Measurements from ENCODE around the gene DIRAS1.

DNA sequence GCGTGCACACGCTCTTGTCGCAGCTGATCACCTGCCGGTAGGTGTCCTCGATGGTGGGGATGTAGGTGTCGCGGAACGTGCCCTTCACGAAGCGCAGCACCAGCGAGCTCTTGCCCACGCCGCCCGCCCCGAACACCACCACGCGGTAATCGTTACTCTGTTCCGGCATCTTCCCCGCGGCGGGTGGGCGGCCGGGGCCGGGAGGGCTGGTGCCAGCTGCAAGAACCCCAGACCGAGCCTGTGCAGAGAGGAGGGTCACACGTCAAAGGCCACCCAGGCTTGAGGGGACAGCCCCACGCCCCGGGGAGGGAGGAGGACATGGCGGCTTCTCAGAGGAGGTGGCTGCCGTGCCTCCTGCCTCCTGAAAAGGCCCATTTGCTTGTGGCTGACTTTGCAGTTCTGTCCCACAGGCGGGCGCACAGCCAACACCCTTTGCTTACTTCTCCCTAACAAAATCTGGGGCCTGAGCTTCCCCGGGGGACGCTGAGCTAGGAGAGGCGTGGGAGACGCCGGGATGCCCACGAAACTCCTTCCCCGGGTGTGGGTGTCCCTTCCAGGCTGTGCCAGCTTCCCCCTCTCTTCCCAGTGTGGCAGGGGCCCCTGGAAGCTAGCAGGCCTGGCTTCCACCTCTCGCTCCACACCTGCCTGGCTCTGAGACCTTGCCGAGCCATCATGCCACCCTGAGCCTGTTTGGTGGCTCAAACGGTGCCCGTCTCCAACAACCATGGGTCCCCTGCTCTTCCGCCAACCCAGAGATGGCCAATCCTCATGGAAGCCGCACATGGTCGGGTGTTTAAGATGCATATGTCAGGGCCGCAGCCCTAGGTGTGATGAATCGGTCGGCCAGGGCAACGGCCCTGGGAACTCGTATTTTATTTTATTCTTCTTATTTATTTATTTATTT lies 3.3 kb downstream of the DIRAS1 start:
- no peak for TF ChIP-seq NFRKB (IDR thresholded peaks at IDR 0.05)
- TF ChIP-seq HDGF (IDR thresholded peaks at IDR 0.05; ENCODE audit: borderline replicate concordance): no peak
